ENCODE data around the gene NLGN2.

Gene NLGN2

DNA sequence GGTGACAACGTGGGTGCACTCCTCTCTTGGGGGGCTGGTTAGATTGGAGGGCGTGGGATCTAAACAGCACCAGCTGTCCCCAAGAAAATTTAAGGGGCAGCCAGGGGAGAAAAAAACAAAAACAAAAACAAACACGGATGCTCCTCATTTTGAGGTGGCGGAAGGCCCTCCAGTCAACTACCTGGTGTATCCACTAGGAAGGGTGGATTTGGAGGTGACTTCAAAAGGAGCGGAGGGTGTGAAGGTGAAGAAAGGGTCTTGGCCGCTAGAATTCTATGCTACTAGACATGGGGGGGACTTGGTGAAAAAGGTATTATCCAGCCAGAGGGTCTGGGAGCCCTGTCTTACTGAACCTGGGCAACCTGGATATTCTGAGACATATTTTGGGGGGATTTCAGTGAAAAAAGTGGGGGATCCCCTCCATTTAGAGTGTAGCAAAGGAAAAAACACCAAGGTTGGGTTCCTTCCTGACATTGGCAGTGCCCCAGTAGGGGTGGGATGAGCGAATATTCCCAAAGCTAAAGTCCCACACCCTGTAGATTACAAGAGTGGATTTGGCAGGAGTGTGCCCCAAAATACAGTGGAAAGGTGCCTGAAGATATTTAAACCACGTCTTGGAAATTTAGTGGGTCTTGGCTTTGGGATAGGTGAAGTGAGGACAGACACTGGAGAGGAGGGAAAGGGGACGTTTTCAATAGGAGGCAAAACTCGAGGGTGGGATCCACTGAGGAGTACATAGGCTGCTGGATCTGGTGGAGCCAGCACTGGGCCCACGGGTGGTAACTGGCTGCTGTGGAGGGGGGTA, 31.2 kb downstream of the NLGN2 start:
- DNase-seq = no peak

DNA sequence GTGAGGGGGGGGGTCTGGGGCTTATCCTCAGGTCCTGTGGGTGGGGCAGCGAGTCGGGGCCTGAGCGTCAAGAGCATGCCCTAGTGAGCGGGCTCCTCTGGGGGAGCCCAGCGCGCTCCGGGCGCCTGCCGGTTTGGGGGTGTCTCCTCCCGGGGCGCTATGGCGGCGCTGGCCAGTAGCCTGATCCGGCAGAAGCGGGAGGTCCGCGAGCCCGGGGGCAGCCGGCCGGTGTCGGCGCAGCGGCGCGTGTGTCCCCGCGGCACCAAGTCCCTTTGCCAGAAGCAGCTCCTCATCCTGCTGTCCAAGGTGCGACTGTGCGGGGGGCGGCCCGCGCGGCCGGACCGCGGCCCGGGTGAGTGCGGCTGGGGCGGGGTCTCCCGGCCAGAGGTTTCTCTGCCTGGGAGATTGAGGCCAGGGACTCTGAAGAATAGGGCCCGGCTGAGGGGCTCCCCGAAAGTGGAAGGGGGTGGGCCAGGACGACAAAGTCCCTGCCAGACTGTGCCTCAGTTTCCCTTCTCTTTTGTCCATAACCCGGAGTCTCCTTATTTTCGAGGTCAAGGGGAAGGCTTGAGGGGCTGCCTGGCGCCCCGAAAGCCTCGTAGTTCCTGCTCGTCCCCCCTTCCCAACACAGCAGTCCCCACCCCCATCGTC, 31.9 kb downstream of the NLGN2 start, which contains the start of gene FGF11:
TSS of gene FGF11 (plus strand) at position 51 of the 651 bp plus-strand sequence. CDS start at position 160, 109 bp downstream.
- DNase-seq = no peak

DNA sequence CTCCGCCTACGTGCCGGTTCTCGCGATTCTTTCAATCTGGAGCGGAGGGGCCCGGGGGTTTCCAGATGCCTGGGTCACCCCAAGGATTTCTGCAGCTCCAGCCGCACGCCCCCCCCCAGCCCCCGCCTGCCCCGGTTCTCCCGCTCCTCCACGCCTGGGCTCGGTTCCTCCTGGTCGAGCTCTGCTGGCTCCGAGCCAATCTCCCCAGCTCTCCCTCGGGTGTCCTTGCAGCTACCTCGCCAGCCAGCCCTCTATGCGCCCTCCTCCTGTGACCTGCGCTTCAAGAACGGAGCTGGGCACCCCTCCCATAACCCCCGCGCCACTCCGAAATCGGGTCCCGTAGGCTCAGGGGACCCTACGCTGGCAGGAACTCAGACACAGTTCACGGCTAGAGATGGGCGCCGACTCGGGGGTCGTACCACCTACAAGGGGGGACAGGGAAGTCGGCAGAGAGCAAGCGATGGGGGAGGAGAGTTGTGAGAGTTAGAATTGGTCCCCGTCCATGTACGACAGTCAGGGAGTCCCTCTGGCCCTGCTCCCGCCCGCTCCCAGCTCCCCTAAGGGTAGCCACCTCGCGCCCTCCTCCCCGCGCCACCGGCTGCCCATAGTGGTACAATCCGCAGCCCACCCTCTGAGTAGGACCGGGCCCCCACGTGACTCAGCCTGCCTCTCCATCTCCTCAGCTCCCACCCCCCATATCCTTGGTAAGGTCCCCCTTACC, 32.6 kb downstream of the NLGN2 start:
- DNase-seq = peak; percentile 47

DNA sequence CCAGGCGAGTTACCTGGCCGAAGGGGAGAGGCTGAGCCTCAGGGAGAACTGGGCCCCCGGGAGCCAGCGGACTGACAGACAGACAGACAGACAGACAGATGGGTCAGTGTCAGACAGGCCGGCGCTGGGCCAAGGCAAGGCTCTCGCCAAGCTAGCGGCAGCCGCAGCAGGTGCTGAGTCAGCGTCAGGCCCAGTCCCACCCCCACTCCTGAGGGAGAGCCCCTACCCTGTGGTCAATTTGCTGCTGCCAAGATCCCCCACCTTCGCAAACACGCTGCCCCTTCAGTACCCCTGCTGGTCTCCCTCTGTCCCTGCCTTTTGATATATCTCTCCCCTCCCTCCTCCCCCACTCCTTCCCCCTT, 33.2 kb downstream of the NLGN2 start:
- DNase-seq = peak; percentile 74

DNA sequence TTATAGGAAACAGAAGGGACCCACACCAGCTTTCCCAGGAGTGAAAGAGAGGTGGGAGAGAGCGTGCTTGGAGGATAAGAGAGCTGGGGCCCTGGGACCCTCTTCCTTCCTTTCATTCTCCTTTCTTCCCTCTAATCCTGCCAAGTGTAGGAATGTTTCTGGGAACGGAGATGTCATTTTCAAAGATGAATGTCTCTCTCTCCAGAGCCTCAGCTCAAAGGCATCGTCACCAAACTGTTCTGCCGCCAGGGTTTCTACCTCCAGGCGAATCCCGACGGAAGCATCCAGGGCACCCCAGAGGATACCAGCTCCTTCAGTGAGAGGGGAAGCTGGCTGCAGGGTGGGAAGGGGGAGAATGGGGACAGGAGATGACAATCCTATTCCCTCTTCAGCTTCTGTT, 33.6 kb downstream of the NLGN2 start:
- DNase-seq = peak; percentile 48

DNA sequence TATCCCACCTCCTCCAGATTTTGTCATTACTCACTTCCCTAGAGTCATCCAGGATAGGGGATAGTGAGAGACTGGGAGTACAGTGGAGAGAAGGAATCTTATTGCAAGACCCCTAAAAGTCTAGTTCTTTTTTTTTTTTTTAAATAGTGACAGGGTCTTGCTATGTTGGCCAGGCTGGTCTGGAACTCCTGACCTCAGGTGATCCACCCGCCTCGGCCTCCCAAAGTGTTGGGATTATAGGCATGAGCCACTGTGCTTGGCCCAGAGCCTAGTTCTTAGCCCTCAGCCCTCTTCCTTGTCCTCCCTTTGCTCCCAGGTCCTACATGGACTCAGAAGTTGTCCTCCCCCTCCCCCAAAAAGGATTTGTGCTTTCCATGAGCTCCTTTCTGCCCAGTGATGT, 34.5 kb downstream of the NLGN2 start:
- DNase-seq = no peak

DNA sequence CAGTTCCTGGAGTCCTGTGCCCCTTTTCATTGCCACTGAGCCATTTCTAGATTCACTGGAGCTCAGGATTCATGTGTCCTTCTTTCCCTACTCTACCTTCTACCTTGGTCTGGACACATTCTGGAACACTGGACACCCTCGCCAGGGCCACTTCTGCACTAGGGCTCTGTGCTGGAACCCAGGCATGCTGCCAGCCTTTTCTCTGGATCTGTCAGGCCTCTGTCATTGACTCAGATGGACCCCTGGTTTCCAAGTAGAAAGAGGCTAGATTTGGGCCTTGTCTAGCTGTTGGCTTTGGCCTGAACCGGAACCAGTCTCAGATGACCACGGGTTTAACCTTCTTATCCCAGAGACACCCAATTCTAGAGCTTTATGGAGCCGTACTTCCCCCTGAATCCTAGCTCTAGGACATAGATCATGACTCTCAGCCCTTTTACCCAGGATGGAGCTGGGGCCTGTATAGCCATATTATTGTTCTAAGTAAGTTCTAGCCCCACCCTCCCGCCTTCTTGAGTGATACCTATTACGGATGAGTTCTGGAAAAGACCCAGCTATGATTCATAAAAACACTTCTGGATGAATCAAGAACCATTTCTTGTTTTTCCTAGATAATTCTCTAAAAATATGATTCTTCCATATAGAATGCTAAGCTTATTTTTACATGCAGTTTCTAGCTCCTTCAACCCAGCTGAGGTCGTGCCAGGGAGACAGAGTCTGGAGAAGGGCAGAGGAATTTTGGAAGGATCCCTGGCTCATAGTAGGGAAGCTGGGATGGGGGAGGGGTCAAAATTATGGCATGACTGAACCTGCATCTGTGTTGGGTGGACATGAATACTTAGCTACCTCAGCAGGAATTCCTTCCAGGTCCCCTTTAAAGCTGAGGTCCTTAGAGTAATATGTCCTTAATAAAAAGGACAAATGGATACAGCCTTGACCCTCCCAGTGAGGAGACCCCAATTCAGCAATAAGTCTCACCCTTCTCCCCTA, 36.1 kb downstream of the NLGN2 start:
- peak; percentile 67 for DNase-seq

DNA sequence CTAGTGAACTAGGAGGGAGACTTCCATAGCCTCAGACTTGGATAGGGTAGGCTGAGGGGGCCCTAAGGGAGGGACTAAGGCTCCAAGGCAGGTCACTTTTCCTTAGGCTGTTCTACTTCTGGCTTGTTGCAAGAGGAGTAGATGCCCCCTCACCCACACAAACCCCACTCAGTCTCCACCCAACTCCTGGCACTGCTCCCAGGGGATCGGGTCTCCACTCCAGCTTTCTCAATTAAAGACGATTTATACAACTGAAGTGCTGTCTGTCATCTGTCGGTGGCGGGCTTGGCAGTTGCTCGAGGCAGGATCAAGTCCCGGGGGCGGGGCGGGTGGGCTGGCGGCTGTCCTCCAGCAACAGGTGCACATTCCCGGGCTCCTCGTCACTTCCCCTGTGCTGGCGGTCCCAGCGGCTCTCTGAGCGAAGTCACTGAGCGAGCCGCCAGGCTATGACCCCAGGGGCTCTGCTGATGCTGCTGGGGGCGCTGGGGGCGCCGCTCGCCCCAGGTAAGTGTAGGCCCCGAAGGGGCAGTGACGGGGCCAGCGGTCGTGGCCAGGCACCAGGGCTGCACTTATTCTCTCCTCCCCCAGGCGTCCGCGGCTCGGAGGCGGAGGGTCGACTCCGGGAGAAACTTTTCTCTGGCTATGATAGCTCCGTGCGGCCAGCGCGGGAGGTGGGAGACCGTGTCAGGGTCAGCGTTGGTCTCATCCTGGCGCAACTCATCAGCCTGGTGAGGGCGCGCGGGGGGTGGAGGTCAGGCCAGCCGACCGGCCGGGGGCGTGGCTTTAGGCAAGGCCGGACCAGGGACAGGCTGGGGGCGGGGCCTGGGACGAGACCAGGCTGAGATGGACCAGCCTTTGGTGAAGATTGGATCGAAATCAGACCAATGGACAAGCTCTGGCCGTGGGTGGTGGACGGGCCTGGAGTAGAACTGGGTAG, 37.3 kb downstream of the NLGN2 start, which contains the start of gene CHRNB1:
TSS of gene CHRNB1 (plus strand) at position 380 of the 937 bp plus-strand sequence. CDS start at position 447, 67 bp downstream.
- DNase-seq = no peak

DNA sequence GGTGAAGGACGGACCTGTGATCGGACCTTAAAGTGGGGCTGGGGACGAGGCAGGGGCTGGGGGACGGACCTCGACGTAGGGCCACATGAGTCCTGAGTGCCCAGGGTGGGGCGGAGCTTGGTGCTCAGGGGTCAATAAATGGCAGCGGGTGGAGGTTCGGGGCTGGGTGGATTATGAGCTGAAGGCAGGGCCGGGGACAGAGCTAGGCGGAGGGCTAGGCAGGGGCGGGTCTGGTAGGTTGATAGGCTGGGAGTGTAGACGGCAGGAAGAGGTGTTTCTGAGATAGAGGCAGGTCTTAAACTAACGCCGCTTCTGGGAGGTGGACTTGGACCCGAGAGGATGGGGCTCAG, 37.9 kb downstream of the NLGN2 start:
- no peak for DNase-seq

DNA sequence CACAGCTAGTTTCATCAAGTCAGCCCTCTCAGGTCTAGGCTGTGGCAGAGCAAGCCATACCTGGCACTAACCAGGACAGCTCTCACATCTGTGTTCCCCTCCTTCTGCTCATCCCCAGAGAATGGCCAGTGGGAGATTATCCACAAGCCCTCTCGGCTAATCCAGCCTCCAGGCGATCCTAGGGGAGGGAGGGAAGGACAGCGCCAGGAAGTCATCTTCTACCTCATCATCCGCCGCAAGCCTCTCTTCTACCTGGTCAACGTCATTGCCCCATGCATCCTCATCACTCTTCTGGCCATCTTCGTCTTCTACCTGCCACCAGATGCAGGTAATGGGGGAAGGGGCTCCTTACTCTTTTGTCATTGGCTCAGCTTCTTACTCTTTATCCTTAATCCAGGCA, 40.8 kb downstream of the NLGN2 start:
- no peak for DNase-seq

DNA sequence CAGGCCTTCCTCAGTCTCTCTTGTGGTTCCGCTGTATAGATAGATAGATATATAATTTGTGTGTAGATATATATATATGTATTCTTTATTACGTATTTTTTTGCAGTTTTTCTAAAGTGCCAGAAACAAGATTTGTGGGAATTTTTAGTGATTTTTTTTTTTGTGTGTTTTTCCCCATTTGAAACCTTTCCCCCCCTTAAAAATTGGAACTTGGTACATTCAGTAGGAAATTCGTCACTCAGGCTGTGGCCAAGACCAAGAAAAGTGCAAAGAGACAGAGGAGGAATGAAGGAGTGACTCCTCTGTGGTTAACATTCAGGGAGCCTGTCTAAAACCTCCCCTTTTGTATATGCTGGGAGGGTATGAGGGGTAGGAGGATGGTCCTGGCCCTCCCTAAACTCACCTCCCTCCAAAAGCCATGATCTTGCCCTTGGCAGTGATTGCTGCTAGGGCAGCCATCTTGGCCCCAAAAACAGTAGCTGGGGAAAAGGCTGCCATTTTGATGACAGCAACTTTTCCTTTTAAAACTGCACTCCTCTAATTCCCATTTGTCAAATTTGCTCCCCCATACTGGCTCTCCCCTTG, 52.4 kb downstream of the NLGN2 start:
- no peak for DNase-seq

DNA sequence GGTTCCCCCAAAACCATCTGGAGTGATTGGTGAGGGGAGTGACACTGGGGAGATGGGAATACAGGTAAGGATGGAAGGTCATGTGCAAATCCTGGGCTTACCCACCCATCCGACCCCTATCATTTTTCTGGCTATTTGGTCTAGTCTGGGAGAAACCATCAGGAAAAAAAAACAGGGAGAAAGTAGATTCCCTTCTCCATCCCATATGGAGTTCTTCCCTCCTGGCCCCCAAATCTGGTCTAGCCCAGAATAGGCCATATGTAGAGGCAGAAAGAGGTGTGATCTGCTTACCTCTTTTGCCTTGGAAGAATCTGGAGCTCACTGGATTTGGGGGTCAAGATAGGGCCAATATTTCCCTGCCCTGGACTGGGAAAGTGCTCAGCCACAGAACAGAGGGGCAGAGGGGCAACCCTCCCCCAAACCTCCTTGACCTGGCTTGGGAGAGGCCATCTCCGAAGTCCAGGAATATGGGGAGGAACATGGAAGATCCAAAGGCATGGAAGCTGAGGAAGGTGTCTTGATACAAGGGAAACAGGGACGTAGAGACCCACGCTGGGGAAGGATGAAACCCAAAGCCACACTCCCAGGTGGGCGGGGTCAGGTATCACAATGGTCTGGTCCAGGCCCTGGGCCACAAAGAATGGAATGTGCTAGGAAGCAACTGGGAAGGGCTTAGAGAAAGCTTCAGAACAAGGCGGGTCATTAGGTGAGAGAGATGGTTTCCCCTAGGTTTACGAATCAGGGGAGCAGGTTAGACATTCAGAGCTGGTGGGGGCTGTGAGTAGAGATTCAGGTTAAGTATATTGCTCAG, 53.4 kb downstream of the NLGN2 start:
- DNase-seq = no peak

DNA sequence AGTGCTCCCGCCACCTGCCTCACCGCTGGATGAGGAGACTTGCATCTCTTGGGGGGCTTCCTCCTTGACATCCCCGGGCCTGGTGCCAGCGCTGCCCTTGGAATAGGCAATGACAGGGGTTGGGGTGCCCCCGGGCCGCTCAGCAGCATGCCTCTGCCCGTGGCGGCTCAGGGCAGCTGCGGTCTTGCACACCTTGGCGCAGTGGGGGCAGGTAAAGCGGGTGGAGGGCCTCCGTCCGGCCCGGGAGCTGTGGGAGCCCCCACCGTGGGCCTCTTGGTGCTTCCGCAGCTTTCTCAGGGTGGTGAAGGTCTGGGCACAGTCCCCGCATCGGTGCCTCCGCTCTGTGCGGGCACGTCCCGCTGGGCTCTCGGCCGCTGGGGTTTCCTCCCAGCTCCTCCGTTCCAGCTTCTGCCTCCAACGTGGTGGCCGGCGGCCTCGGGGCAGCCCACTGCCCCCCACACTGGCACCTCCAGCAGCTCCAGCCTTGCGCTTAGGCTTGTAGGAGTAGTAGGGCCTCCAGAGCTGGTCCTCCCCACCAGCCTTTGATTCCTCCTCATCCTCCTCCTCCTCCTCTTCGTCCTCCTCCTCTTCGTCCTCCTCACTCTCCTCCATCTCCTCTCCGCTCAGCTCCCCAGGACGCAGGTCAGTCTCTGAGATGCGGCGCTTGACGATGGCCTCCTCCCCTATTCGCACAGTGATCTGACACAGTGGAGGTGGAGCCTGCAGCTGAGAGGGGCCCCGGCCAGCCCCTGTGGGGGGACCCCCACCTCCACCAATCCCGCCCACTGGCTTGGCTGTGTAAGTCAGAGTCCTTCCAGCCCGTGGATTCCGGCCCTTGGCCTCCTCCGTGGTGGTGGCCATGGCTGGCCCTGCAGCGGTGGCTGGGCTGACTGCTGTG, 55.1 kb downstream of the NLGN2 start:
- no peak for DNase-seq

DNA sequence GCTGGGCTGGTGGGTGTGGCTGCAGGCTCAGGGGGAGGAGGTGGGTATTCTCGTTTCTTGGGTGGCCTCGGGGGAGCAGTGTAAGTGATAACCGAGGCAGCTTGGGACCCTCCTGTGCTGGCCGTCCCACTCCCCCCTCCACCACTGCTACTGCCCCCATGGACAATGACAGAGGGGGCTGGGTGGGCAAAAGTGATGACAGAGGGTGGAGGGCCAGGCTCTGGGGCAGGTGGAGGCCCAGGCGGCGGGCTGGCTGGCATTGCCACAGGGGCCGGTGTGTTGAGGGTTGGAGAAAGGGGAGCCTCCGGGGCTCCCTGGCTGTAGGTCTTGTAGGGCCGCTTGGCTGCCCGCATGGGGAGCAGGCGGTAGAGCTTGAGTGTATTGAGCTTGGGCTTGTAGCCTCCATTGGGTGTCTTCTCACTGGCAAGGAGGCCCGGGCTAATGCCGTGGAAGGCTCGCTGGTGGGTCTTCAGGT, 55.8 kb downstream of the NLGN2 start:
- no peak for DNase-seq

DNA sequence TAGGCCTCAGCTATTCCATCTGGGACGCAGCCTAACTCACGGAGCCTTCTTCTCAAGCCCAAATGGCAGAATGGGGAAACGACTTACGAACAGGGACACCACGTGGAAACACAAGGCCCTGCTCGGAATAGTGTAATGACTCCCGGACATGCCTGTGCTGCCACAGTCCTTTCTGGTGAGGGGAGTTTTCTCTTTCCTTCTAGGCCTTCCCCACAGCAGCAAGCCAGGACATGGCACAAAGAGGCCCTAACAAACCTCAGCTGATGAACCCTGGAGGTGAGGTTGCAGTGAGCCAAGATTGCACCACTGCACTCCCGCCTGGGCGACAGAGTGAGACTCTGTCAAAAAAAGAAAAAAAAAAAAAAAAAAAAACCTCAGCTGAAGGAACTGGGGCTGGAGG, 56.4 kb downstream of the NLGN2 start:
- no peak for DNase-seq

DNA sequence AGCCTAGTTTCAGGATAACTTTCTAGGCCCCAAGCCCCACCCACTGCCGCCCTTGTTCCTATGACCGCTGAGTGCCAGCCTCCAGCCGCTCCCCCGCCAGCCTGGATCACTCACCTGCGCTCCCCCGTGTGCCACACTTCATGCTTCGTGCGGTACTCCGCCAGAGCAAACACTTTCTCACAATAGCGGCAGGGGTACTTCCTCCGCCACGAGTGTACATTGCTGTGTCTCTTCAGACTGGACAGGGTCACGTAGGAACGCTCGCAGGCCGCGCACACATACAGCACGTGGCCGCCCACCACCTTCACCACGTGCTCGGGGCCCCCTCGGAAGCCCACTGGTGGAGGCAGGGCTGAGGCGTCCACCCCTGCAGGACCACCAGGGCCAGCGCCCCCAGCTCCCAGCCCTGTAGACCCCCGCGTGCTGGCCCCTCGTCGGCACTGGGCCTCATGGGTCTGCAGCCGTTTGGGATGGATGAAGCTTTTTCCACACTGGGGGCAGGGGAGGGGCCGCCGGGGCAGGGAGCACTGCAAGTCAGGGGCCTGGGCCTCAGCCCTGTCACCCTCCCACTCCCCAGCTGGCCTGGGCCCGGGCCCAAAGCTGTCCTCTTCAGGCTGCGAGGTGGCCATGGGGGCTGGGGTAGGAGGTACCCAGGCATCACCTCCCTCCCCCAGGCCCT, 58.1 kb downstream of the NLGN2 start:
- DNase-seq = no peak

DNA sequence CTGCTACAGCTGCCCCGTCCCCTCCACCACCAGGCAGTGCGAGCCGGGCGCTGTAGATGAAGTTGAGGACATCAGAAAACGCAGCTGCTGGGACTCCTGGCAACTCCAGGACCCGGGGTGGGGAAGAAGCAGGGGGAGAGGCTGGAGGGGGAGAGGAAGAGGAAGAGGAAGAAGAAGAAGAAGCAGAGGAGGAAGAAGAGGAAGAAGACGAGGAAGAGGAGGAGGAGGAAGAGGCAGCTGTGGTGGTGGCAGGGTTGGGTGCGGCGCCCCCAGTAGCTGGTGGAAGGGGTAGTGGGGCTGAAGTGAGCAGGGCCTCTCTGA, 58.6 kb downstream of the NLGN2 start:
- DNase-seq = no peak

DNA sequence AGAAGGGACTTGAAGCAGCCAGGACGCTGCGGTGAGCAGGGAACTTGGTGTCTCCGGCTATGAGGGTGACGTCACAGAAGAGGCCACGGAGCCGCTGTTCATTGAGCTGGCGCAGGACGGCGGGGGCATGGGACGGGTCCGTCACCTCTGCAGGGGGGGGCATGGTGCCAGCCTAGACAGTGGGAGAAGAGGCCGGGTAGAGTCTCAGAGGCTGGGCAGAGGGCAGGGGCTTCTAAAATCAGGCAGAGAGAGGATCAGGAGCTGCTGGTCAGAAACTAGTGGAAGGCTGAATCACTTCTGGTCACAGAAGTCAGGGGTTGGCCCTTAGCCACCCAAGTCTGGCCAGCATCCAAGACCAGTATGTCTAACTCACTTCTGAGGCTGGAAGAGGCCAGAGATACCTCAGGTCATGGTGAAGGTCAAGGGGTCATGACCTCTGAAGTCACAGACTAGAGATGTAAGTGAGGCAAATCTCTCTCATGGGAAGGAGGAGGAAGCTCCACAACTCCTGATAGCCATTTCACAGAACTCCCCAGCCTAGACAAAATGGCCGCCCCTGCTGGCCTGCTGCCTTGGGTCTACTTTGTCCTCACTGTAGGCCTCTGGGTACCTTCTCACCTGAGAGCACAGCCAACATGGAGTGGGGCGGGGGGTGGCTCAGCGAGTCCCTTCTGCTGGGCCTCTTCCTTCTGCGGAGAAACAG, 59.1 kb downstream of the NLGN2 start:
- DNase-seq = no peak

Data from fibroblast of upper back skin (primary cell).